OCI-LY1 (cell line): ENCODE results near the gene FRMD4A.

ENCODE experiments used
- H2AFZ ChIP-seq: fragments of 200-600 bp; sonication (generic), shearing (Covaris generic); 2 replicates; pipeline ENCODE4 v1.6.0; 2014; ENCODE audit warnings: antibody characterized with exemption, mild to moderate bottlenecking, low read length
- H3F3A ChIP-seq: fragments of 200-600 bp; sonication (generic), shearing (Covaris generic); 2 replicates; pipeline ENCODE4 v1.6.0; 2014; ENCODE audit warnings: mild to moderate bottlenecking, antibody characterized with exemption, low read length, moderate library complexity; ENCODE audit not compliant: insufficient read depth
- H3K27ac ChIP-seq: fragments of 200-600 bp; sonication (generic); 2 replicates; pipeline ENCODE4 v1.5.1; 2014; ENCODE audit warnings: low read length, mixed run types, mild to moderate bottlenecking, low read depth; ENCODE audit not compliant: poor library complexity, severe bottlenecking
- H3K27me3 ChIP-seq: fragments of 200-600 bp; sonication (generic); 2 replicates; pipeline ENCODE4 v1.6.0; 2014; ENCODE audit warnings: antibody characterized with exemption, mild to moderate bottlenecking, low read length, moderate library complexity; ENCODE audit not compliant: insufficient read depth
- H3K36me3 ChIP-seq: fragments of 200-600 bp; sonication (generic); 2 replicates; pipeline ENCODE4 v1.6.1; 2014; ENCODE audit warnings: mild to moderate bottlenecking, antibody characterized with exemption, low read length, moderate library complexity, mixed read lengths; ENCODE audit not compliant: insufficient read depth
- H3K4me1 ChIP-seq: fragments of 200-600 bp; sonication (generic); 2 replicates; pipeline ENCODE4 v1.5.1; 2014; ENCODE audit warnings: mild to moderate bottlenecking, low read length, moderate library complexity; ENCODE audit not compliant: insufficient read depth, severe bottlenecking
- H3K4me2 ChIP-seq: fragments of 200-600 bp; sonication (generic), shearing (Covaris generic); 2 replicates; pipeline ENCODE4 v1.6.1; 2014; ENCODE audit warnings: low read length
- H3K4me3 ChIP-seq: fragments of 200-600 bp; sonication (generic); 2 replicates; pipeline ENCODE4 v1.5.1; 2014; ENCODE audit warnings: low read length, low read depth, mild to moderate bottlenecking, mixed read lengths; ENCODE audit not compliant: poor library complexity, severe bottlenecking
- H3K79me2 ChIP-seq: fragments of 200-600 bp; shearing (Covaris generic); 2 replicates; pipeline ENCODE4 v1.6.1; 2016; ENCODE audit warnings: mixed run types, low read length, mixed read lengths; ENCODE audit not compliant: insufficient read depth
- H3K9ac ChIP-seq: fragments of 200-600 bp; sonication (generic), shearing (Covaris generic); 2 replicates; pipeline ENCODE4 v1.6.1; 2014; ENCODE audit warnings: mild to moderate bottlenecking, low read length, mixed read lengths
- H3K9me2 ChIP-seq: fragments of 200-600 bp; sonication (generic), shearing (Covaris generic); 2 replicates; pipeline ENCODE4 v1.6.1; 2014; ENCODE audit warnings: low read depth, mild to moderate bottlenecking, low read length, mixed read lengths
- H3K9me3 ChIP-seq: fragments of 200-600 bp; shearing (Covaris generic); 2 replicates; pipeline ENCODE4 v1.6.1; 2014; ENCODE audit warnings: low read length, mixed read lengths
- H4K20me1 ChIP-seq: fragments of 200-600 bp; sonication (generic), shearing (Covaris generic); 2 replicates; pipeline ENCODE4 v1.6.0; 2016; ENCODE audit warnings: mild to moderate bottlenecking, low read length; ENCODE audit not compliant: insufficient read depth
- EZH2 ChIP-seq: fragments of 200-600 bp; sonication (generic), shearing (Covaris generic); IDR thresholded peaks from 2 replicates; pipeline ENCODE4 v1.8.0; 2017; ENCODE audit warnings: borderline replicate concordance, mixed run types, mild to moderate bottlenecking, antibody characterized with exemption, low read length, moderate library complexity, mixed read lengths
- TF ChIP-seq, protein P1 (sequence below): fragments of 200-600 bp; sonication (generic), shearing (Covaris generic); IDR thresholded peaks from 2 replicates; pipeline ENCODE4 v1.5.1; 2017; ENCODE audit warnings: mild to moderate bottlenecking, antibody characterized with exemption, low read length, moderate library complexity, mixed read lengths

The FRMD4A gene

DNA sequence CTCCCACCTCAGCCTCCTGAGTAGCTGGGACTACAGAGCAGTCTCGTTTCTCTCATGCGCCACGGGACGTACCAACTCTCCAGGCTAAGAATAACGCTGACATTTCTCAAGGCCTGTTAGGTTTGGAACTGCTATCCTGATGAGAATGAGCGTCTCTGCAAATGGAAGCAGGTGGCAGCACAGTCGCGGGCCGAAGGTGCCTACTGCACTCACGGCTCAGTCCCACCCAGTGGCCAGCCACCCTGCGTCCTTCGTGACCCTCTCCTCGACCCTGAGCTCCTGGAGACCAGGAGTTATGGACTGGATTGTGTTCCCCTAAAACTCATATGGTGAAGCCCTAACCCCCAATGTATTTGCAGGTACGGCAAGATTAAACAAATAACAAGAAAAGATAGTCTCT is 469.8 kb downstream of the FRMD4A start:
- no peaks in the 10 kb centered on the region for H3F3A ChIP-seq
- no peak overlapping the region for H3K4me3 ChIP-seq
- H3K79me2 ChIP-seq = no peaks in the 10 kb centered on the region
- TF ChIP-seq, protein P1, sequence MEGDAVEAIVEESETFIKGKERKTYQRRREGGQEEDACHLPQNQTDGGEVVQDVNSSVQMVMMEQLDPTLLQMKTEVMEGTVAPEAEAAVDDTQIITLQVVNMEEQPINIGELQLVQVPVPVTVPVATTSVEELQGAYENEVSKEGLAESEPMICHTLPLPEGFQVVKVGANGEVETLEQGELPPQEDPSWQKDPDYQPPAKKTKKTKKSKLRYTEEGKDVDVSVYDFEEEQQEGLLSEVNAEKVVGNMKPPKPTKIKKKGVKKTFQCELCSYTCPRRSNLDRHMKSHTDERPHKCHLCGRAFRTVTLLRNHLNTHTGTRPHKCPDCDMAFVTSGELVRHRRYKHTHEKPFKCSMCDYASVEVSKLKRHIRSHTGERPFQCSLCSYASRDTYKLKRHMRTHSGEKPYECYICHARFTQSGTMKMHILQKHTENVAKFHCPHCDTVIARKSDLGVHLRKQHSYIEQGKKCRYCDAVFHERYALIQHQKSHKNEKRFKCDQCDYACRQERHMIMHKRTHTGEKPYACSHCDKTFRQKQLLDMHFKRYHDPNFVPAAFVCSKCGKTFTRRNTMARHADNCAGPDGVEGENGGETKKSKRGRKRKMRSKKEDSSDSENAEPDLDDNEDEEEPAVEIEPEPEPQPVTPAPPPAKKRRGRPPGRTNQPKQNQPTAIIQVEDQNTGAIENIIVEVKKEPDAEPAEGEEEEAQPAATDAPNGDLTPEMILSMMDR = no peak
- TF ChIP-seq EZH2 = no peak
- H3K9me3 ChIP-seq = no peaks in the 10 kb centered on the region
- H3K4me2 ChIP-seq = no peak overlapping the region
- H2AFZ ChIP-seq = no peak overlapping the region
- no peaks in the 10 kb centered on the region for H3K9me2 ChIP-seq
- no peaks in the 10 kb centered on the region for H3K4me1 ChIP-seq
- no peaks in the 10 kb centered on the region for H3K27me3 ChIP-seq
- no peaks in the 10 kb centered on the region for H3K36me3 ChIP-seq
- H3K9ac ChIP-seq = no peak overlapping the region
- no peak overlapping the region for H3K27ac ChIP-seq
- H4K20me1 ChIP-seq = no peaks in the 10 kb centered on the region

DNA sequence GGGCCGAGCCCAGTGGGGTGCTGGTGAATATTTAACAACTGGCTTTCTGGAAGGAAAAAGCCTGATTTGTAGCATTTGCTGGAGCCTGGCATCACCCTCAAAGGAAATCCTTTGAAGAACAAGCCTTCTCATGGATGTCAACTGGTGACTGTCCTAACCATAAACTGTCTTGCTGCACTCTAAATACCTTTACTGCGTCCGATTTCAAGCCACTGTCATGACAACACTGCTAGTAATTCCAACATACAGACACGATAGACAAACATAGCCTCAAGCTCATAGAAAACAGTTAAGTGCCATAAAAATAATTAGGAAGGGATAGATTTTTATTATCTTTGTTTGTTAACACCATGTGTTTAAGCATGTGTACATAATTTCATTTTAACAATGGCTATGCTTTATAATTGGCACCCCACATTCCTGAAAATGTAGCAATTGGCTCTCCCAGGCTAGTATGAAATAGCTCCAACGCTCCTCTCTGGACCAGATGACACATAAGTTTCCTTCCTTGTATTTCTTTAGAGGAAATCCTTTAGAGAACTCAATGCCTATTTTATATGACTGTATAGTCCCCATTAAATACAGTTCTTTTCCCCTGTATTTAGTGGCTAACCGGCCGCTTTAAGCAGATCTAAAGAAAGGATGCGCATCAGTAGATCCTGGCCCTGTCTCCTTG is 470.6 kb downstream of the FRMD4A start:
- Histone ChIP-seq H3K4me1 (no peaks in the 10 kb centered on the region), H3K9me3 (no peaks in the 10 kb centered on the region), H3K79me2 (no peaks in the 10 kb centered on the region), H3K27me3 (no peaks in the 10 kb centered on the region), H3F3A (no peaks in the 10 kb centered on the region), H3K9ac (no peak overlapping the region), H3K9me2 (no peaks in the 10 kb centered on the region), H4K20me1 (no peaks in the 10 kb centered on the region), H3K36me3 (no peaks in the 10 kb centered on the region), H2AFZ (no peak overlapping the region), H3K4me2 (no peak overlapping the region), H3K4me3 (no peak overlapping the region), H3K27ac (no peak overlapping the region)
- TF ChIP-seq, protein P1 = no peak
- no peak for TF ChIP-seq EZH2

DNA sequence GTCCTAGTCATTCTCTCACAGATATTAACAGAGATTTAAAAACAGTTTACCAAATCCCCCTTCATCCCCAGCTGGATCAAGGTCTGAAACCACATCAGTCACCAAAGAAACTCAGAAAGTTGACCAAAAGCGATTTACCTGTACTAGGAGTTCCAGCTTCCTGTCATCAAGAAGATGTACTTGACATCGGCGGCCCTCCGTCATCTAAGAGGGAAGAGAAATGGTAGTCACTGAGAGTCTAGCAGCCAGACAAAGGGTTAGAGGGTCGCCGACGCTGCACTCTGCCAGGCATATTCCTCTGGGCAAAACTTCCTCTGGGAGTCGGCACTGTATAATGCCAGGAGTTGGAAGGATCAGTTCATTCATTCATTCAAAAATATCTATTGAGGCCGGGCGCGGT is 472.0 kb downstream of the FRMD4A start:
- Histone ChIP-seq H3K4me2 (no peak overlapping the region), H3K27ac (no peak overlapping the region), H3K9me3 (no peaks in the 10 kb centered on the region), H2AFZ (no peak overlapping the region), H3K27me3 (no peaks in the 10 kb centered on the region), H3F3A (no peaks in the 10 kb centered on the region), H3K4me3 (no peak overlapping the region), H3K79me2 (no peaks in the 10 kb centered on the region), H3K9me2 (no peaks in the 10 kb centered on the region), H4K20me1 (no peaks in the 10 kb centered on the region), H3K9ac (no peak overlapping the region), H3K36me3 (no peaks in the 10 kb centered on the region), H3K4me1 (no peaks in the 10 kb centered on the region)
- TF ChIP-seq, protein P1 = no peak
- no peak for TF ChIP-seq EZH2
